OCI-LY7 (cell line): ENCODE data around the gene STK4. TPM values are rescaled to one million over a fixed set of nuclear protein-coding genes. Genes with fewer than 3 reads are reported as not detected.

Experiments used
- BruUV-seq: library from RNA; stranded (reverse); fragments of 400-500 nt; replicated peaks from 2 replicates; lab custom pipeline; 2021; lab: Mats Ljungman, UMichigan
- CTCF ChIA-PET: fragments of 300-600 bp; sonication (Branson Sonifier 250); formaldehyde crosslinking; loops from one replicate; lab custom pipeline; 2022; ENCODE audit warnings: antibody characterized with exemption; ENCODE audit not compliant: unreplicated experiment; lab: Charles Lee
- POLR2A ChIA-PET: fragments of 300-600 bp; sonication (Branson Sonifier 250); formaldehyde crosslinking; loops from one replicate; lab custom pipeline; 2022; ENCODE audit warnings: antibody characterized with exemption; lab: Charles Lee
- DNase-seq: peaks from one replicate; pipeline ENCODE4 v3.0.0-alpha.2; 2015; ENCODE audit warnings: low spot score
- H2AFZ ChIP-seq: fragments of 200-600 bp; sonication (generic), shearing (Covaris generic); 2 replicates; pipeline ENCODE4 v1.6.1; 2014; ENCODE audit warnings: mild to moderate bottlenecking, antibody characterized with exemption, low read length, moderate library complexity
- H3K27ac ChIP-seq: fragments of 200-600 bp; sonication (generic); 2 replicates; pipeline ENCODE4 v1.5.1; 2014; ENCODE audit warnings: mixed run types, low read depth, mild to moderate bottlenecking, moderate library complexity, low read length, inconsistent platforms; ENCODE audit not compliant: poor library complexity, severe bottlenecking
- H3K36me3 ChIP-seq: fragments of 200-600 bp; sonication (generic); 2 replicates; pipeline ENCODE4 v1.6.1; 2014; ENCODE audit warnings: mild to moderate bottlenecking, antibody characterized with exemption, low read length, moderate library complexity, mixed read lengths; ENCODE audit not compliant: insufficient read depth
- H3K4me1 ChIP-seq: fragments of 200-600 bp; sonication (generic); 2 replicates; pipeline ENCODE4 v1.5.1; 2014; ENCODE audit warnings: mild to moderate bottlenecking, low read length; ENCODE audit not compliant: insufficient read depth, poor library complexity, severe bottlenecking
- H3K4me2 ChIP-seq: fragments of 200-600 bp; sonication (generic); 2 replicates; pipeline ENCODE4 v1.6.1; 2014; ENCODE audit warnings: mild to moderate bottlenecking, low read length
- H3K4me3 ChIP-seq: fragments of 200-600 bp; sonication (generic); 2 replicates; pipeline ENCODE4 v1.5.1; 2014; ENCODE audit warnings: mild to moderate bottlenecking, low read depth, low read length; ENCODE audit not compliant: poor library complexity, severe bottlenecking
- H3K79me2 ChIP-seq: fragments of 200-600 bp; sonication (generic); 2 replicates; pipeline ENCODE4 v1.6.1; 2016; ENCODE audit warnings: low read depth, mild to moderate bottlenecking, low read length, moderate library complexity, mixed read lengths; ENCODE audit not compliant: insufficient read depth
- H3K9me2 ChIP-seq: fragments of 200-600 bp; sonication (generic); 2 replicates; pipeline ENCODE4 v1.6.1; 2016; ENCODE audit warnings: mild to moderate bottlenecking, low read length, mixed read lengths; ENCODE audit not compliant: insufficient read depth
- H3K9me3 ChIP-seq: fragments of 200-600 bp; sonication (generic); 2 replicates; pipeline ENCODE4 v1.6.1; 2014; ENCODE audit warnings: mild to moderate bottlenecking, mixed run types, low read length, mixed read lengths
- H4K20me1 ChIP-seq: fragments of 200-600 bp; sonication (generic); 2 replicates; pipeline ENCODE4 v1.6.1; 2014; ENCODE audit warnings: mild to moderate bottlenecking, antibody characterized with exemption, low read length, moderate library complexity, mixed read lengths; ENCODE audit not compliant: insufficient read depth
- EZH2phosphoT487 ChIP-seq: fragments of 200-600 bp; sonication (generic); IDR thresholded peaks from 2 replicates; pipeline ENCODE4 v1.6.1; 2018; ENCODE audit warnings: low read depth, borderline replicate concordance, mild to moderate bottlenecking, mixed run types, antibody characterized with exemption, low read length, moderate library complexity, mixed read lengths
- intact Hi-C: fragments of 100-400 bp; cut with micrococcal nuclease; formaldehyde crosslinking; loops from one replicate; pipeline ENCODE4 v1.10.0; 2022; ENCODE audit not compliant: unreplicated experiment
- total RNA-seq, 2 experiments: library from RNA; depleted of rRNA in 1 of 2; stranded (reverse); fragments of >200 nt in 1 of 2; shearing (Covaris generic) in 1 of 2; gene quantifications; 2 replicates each; pipeline ENCODE4 v1.2.3, GENCODE V29; 2014 to 2022
- TF ChIP-seq, protein P1 (sequence below): fragments of 200-600 bp; sonication (generic); conservative IDR thresholded peaks from 2 replicates; pipeline ENCODE4 v1.5.1; 2014; ENCODE audit warnings: mild to moderate bottlenecking, antibody characterized with exemption, low read length, moderate library complexity, mixed read lengths

The STK4 gene
- total RNA-seq, 2 experiments from 2014 or later: 67.9 to 140 TPM

DNA sequence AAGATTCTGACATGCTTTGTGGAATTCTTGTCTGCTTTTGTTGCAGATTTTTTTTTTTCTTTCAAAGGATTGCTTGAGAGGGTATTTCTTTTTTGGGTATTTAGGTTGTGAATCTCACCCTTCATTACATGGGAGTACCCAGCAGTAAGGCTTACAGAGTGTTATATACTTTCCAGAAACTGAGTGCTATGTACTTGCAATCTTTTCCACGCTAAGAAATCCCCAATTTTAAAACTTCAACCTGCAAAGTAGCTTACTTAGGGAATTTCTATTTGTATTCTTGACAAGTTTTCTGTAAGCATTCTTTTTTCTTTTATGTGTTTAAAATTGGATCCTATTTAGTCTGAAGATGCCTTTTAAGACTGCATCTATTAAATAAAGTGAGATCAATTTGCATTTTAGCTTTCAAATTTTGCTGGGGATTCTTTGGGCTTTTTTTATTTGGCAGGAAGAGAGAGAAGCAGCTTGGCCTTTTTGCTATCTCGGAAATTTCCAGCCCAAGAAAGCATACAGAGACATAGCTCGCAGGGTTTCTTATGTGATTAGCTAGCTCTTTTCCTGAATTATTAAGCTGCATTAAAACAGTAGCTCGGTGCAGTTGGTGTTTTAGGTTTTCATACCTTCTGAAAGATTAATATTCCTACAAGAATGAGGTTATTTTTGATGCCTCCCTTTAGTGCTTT is 92.0 kb downstream of the STK4 start:
- Histone ChIP-seq H3K4me3 (no peak overlapping the region), H3K27ac (no peak overlapping the region), H3K36me3 (peaks cover 88% of the 10 kb centered on the region), H3K9me3 (no peaks in the 10 kb centered on the region), H2AFZ (no peak overlapping the region), H4K20me1 (peaks cover 12% of the 10 kb centered on the region; the same call in 1 of the 2 replicates), H3K4me2 (no peak overlapping the region), H3K79me2 (peaks cover 12% of the 10 kb centered on the region; the same call in 1 of the 2 replicates), H3K9me2 (no peaks in the 10 kb centered on the region), H3K4me1 (peaks cover 13% of the 10 kb centered on the region)
- TF ChIP-seq EZH2phosphoT487: no peak
- TF ChIP-seq, protein P1, sequence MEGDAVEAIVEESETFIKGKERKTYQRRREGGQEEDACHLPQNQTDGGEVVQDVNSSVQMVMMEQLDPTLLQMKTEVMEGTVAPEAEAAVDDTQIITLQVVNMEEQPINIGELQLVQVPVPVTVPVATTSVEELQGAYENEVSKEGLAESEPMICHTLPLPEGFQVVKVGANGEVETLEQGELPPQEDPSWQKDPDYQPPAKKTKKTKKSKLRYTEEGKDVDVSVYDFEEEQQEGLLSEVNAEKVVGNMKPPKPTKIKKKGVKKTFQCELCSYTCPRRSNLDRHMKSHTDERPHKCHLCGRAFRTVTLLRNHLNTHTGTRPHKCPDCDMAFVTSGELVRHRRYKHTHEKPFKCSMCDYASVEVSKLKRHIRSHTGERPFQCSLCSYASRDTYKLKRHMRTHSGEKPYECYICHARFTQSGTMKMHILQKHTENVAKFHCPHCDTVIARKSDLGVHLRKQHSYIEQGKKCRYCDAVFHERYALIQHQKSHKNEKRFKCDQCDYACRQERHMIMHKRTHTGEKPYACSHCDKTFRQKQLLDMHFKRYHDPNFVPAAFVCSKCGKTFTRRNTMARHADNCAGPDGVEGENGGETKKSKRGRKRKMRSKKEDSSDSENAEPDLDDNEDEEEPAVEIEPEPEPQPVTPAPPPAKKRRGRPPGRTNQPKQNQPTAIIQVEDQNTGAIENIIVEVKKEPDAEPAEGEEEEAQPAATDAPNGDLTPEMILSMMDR: no peak
- BruUV-seq: no TSS peak
- ChIA-PET POLR2A (interaction anchor here (0.5 to 1.3 kb wide), 2 partner anchors 13 to 451 kb away, joined by 3 to 5 read pairs; no protein-coding TSS in a partner anchor), CTCF (no interaction called here)
- no peak for DNase-seq
- intact Hi-C loops: no loop called here

GRCh38 chr20:45059022-45059728 is 92.9 kb downstream of the STK4 start:
- Histone ChIP-seq H3K4me3 (no peak overlapping the region), H2AFZ (no peak overlapping the region), H3K79me2 (peaks cover 7% of the 10 kb centered on the region; the same call in 1 of the 2 replicates), H3K4me1 (peaks cover 7% of the 10 kb centered on the region), H3K27ac (no peak overlapping the region), H3K9me2 (no peaks in the 10 kb centered on the region), H4K20me1 (0 out of 2 replicates have a peak, but pooled peaks cover 4% of the 10 kb centered on the region), H3K36me3 (peaks cover 86% of the 10 kb centered on the region), H3K4me2 (no peak overlapping the region), H3K9me3 (no peaks in the 10 kb centered on the region)
- intact Hi-C loops: no loop called here
- BruUV-seq: TSS peak; percentile 5
- TF ChIP-seq, protein P1: no peak
- TF ChIP-seq EZH2phosphoT487: no peak
- no peak for DNase-seq
- CTCF ChIA-PET: no interaction called here
- POLR2A ChIA-PET: interaction anchor here (1.3 kb wide), 1 partner anchor 12 kb away, joined by 5 read pairs; no protein-coding TSS in a partner anchor
